Activated naive CD4-positive, alpha-beta T cell treated with Interleukin-2 at 50 U/mL for 16 hours (primary cell): ENCODE data around the gene FRAT2.
"Not testable (repeated sequence)": the region's sequence is repeated elsewhere in the genome, so short reads cannot be mapped to it uniquely, and the experiment has no call there.

Experiments used
- DNase-seq: peaks from one replicate; pipeline ENCODE4 v3.0.0-alpha.2; 2020

The FRAT2 gene

GRCh38 chr10:97290576-97291356 lies 43.8 kb downstream of the FRAT2 start:
- not testable (repeated sequence) for DNase-seq

GRCh38 chr10:97290076-97290475 lies 44.5 kb downstream of the FRAT2 start:
- not testable (repeated sequence) for DNase-seq
